Measurements from ENCODE around the gene NR5A2.
A peak's percentile ranks its signal among the peaks of the same experiment; 100 is the strongest.

The NR5A2 gene

DNA sequence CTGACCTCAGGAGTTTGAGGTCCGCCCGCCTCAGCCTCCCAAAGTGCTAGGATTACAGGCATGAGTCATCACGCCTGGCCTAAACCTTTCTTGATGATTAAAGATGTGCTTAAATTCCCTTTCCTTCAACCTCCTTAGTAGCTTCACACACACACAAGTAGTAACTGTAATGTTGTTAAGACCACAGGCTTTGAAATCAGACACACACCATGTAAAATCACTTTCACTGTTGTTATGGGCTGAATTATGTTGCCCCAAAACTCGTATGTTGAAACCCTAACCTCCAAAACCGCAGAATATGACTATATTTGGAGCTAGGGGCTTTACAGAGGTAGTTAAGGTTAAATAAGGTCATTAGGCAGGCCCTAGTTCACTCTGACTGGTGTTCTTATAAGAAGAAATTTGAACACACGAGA lies 180.2 kb downstream of the NR5A2 start:
- DNase-seq: peak in 1 of 2 donors; percentile 6

DNA sequence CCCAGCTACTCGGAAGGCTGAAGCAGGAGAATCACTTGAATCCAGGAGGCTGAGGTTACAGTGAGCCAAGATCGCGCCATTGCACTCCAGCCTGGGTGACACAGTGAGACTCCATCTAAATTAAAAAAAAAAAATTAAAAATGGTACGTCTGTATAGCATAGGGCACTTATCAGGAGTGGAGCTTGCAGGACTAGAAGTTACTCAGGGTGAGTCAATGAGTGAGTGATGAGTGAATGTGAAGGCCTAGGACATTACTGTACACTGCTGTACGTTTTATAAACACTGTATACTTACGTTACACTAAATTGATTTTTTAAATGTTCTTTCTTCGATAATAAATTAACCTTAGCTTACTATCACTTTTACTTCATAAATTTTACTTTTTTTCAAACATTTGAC lies 183.6 kb downstream of the NR5A2 start:
- no peak for DNase-seq

DNA sequence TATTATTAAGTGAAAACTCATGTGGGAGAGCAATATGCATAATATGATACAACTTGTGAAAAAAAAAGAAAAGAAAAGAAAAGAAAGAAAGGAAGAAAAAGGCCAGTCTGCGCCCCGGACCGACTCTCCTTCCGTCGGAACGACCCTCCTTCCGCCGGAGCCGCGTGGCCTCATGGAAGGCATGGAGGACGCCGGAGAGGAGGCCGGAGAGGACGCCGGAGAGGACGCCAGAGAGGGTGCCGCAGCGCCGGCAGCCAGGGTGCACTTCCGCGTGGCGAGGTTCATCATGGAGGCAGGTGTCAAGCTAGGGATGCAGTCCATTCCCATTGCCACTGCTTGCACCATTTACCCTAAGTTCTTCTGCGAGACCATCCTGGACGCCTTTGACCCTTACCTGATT lies 185.9 kb downstream of the NR5A2 start:
- DNase-seq: no peak

DNA sequence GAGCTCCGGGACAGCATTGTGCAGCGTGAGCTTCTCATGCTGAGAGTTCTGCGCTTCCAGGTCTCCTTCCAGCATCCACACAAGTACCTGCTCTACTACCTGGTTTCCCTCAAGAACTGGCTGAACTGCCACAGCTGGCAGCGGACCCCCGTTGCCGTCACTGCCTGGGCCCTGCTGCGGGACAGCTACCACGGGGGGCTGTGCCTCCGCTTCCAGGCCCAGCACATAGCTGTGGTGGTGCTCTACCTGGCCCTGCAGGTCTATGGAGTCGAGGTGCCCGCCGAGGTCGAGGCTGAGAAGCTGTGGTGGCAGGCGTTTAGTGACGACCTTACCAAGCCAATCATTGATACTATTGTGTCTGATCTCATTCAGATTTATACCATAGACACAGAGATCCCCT lies 186.4 kb downstream of the NR5A2 start:
- DNase-seq: no peak

DNA sequence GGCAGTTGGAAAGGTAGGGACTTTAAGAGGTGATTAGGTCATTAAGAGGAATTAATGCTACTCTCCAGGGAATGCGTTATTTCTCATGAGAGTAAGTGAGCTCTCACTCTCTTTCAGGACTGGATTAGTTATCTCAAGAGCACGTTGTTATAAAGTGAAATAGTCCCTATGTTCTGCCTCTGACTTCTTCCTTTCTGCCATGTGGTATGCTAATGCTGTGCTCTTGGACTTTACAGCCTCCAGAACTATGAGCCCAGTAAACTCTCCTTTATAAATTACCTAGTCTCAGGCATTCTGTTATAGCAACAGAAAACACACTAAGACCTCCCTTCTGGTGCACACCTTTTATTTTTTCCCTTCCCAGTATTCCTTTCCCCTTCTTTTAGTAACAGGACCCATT lies 187.8 kb downstream of the NR5A2 start:
- no peak for DNase-seq

DNA sequence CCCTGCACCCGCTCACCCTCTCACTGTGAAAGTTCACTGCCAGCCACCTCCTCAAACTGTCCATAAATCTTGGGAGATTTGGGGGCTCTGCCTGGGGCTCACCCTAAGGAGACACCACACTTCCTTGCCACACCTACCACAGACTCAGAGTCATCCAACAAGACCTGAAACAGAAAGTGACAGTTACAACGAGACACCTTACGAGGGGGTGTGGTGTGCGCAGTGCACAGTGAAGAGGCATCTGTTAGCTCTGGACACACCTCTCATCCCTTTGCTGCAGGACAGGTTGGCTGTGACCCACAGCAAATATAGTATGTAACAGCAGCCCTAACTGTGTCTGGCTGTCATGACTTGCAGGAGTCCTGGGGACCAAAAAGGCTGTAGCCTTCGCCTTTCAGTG lies 190.2 kb downstream of the NR5A2 start:
- DNase-seq: peak in 1 of 2 donors; percentile 6

DNA sequence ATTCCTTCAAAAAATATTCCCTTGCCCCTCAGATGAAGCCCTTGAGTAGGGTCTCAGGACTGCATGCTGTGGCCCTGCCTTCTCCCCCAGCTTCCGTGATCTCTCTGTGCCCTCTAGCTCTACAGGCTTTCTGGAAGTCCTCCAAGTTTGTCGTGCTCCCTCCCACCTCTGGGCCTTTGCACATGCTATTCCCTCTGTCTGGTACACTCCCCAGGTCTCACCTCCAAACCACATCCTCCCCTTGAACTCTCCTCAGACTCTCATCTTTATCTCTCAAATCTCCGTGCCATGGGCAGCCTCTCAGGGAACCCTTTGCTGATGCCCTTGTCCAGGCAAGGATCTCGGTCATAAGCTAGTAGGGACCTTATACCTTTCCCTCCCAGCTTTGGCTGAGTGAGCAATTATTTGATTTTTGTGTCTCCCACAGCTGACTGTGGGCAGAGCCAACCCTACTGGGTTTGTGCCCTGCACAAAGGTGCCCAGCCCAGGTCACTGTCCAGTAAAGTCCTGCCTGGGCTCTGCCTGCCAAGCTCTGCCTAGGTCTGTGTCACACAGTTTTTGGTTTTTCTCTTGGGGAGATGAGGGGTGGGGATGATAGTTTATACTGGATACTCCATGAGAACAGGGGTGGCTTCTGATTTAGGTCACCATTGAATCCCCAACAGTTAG lies 194.2 kb downstream of the NR5A2 start:
- DNase-seq: no peak

DNA sequence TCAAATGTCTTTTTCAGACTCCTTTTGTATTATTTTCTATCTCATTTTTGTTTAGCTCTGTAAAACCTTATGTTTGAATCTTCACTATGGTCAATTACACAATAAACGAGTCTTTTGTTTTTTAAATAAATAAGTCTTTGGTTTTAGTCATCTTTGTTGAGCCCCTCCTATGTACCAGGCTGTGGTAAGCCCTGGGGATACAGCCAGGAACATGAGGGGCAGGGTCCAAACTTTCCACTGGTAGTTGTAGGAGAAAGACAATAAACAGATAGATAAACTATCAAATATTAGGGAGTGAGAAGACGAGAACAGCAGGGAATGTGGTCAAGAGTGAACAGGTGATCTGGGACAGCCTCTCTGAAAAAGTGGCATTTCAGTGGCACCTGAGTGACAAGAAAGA lies 195.7 kb downstream of the NR5A2 start:
- DNase-seq: no peak

DNA sequence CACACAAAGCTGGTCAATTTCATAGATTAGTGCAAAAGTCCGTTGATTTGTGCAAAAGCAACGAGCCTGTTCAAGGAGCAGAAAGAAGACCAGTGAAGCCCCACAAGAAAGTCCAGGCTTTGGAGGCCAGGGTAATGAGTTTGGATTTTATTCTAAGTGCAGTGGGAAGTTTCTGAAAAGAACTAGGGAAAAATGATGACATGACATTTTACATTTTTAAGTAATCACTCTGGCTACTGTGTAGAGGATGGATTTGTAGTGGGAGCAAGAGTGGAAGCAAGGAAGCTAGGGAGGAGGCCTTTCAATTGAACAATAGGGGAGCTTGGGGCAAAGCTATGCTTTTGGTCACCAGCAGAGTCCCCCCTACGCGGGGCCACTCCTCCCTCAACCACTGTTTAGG lies 196.1 kb downstream of the NR5A2 start:
- no peak for DNase-seq

DNA sequence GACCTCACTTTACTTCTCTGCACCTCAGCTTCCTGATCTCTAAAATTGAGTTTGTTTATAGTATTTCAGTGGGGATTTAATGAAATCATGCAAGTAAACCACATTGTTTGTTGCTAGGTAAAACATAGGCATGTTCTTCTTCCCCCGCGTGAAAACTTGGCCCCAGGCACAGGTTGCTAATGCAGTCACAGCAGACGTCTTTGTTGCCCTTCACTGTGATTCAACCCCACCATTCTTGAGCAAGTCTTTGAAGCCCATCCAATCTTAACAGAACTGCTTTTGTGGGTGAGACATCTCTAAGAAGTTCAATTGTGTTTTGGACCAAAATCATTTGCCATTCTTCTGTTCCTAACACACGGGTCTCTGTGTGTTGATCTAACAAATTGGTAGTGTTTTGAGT lies 196.8 kb downstream of the NR5A2 start:
- DNase-seq: no peak

DNA sequence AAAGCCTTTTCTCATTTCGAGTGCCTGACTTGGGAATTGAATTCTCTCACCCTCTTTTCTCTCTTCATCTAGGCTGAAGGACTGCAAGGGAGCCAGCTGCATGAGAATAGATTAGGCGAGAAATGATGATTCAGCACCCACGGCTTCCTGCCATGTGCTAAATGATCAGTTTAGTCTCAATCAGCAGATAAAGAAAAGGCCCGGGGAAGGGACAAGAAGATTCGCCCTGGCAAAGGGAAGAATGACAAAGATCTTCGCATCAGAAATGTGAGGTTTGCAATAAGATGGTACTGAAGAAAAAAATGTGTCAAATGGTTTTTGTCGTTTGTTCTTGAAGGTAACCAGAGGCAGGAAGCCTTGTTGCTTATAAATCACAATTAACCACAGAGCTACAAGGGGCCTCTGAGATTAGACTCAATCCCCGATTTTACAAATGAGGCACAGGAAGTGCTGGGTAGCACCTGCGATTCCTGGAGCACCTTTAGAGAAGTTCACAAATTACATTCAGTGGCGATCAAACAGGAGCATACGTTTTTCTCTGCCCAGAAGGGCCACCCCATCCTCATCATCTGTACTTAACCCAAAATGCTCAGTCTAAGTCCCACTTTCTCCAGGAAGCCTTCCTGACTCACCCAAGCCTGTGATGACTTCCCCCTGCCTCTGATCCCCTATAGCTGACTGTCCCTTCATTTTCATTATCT lies 198.9 kb downstream of the NR5A2 start:
- DNase-seq: peak in 1 of 2 donors; percentile 21

DNA sequence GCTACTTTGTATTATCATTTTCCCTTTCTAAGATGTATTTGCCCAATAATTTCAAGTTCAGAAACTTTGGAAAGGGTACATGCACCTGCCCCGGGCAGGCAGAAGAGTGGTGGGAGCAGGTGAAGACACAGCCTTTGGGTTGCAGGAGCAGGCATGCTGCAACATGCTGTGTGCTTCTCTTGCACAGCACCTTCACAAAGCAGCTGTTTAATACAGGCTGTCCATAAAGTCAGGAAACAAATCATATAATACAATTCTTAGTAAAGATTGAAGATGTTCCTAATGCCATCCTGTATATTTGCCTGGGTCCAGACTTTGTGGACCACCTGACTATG lies 199.4 kb downstream of the NR5A2 start:
- DNase-seq: no peak

All from CD4-positive, alpha-beta T cell treated with Interferon alpha-2 for 1 hour (primary cell).